NT2/D1 (cell line): Measurements from ENCODE around the gene DNMT3A.

Experiments used
- SUZ12 ChIP-seq: IDR thresholded peaks from 2 replicates; pipeline ENCODE4 v1.6.1; 2011; ENCODE audit not compliant: insufficient read length, insufficient read depth; ENCODE audit errors: extremely low read depth
- YY1 ChIP-seq: IDR thresholded peaks from 2 replicates; pipeline ENCODE4 v1.6.1; 2011; ENCODE audit not compliant: insufficient read length, insufficient read depth

DNA sequence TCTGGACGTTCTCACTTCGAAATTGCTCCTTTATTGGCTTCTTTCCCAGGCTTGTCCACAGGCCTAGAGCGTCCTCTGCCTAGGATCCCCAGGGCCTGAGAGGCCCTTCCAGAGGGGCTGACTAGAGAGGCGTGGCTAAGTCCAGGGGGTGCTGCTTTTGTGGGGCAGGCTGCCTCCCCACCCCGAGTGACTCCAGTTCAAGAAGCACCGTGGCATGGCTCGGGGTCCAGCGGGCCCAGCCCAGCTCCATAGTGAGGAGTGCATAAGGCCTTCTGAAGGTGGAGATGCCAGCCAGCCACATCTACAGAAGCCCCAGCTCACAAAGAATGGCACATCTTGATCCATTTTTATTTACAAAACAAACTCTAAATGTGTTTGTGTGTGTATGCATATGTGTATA lies 128.5 kb downstream of the DNMT3A start:
- TF ChIP-seq SUZ12, result no peak
- no peak for TF ChIP-seq YY1
